HCT116 (cell line): ENCODE data around the gene ERGIC1. TPM values are rescaled to one million over a fixed set of nuclear protein-coding genes. Genes with fewer than 3 reads are reported as not detected.

Experiments used
- ATAC-seq: fragments of 200-7000 bp; cut with Tn5 transposase; 2 replicates; pipeline ENCODE4 v1.9.1; 2020; ENCODE audit warnings: mild to moderate bottlenecking, moderate library complexity
- BruUV-seq: library from RNA; stranded (reverse); fragments of 400-500 nt; replicated peaks from 2 replicates; lab custom pipeline; 2021; lab: Mats Ljungman, UMichigan
- CTCF ChIA-PET: fragments of 300-600 bp; sonication (Branson Sonifier 250); formaldehyde crosslinking; loops from one replicate; lab custom pipeline; 2021; ENCODE audit warnings: antibody characterized with exemption; lab: Charles Lee
- POLR2A ChIA-PET: fragments of 300-600, 350-600 bp; sonication (Branson Sonifier 250); formaldehyde crosslinking; loops from one replicate; lab custom pipeline; 2021; ENCODE audit warnings: antibody characterized with exemption; lab: Charles Lee
- RAD21 ChIA-PET, 2 experiments: fragments of 300-600 bp; sonication (Branson Sonifier 250); formaldehyde crosslinking; loops; one replicate each; lab custom pipeline; 2023; ENCODE audit warnings: low total read pairs in 2 of 2; ENCODE audit not compliant: uncharacterized antibody in 2 of 2, unreplicated experiment in 2 of 2, low non-redundant PET in 1 of 2; lab: Charles Lee
- DNase-seq: peaks from one replicate; pipeline ENCODE4 v3.0.0-alpha.2; 2010; ENCODE audit warnings: low read depth, low spot score
- H2AFZ ChIP-seq: fragments of 200-600 bp; shearing (Covaris generic), sonication (generic); 2 replicates; pipeline ENCODE4 v1.6.1; 2017; ENCODE audit warnings: low read depth, mixed run types, mixed read lengths, antibody characterized with exemption, low read length; ENCODE audit not compliant: poor library complexity, severe bottlenecking
- H3K27ac ChIP-seq: 2 replicates; pipeline ENCODE4 v1.5.1; 2012; ENCODE audit warnings: low read depth, low read length
- H3K27me3 ChIP-seq: fragments of 200-600 bp; sonication (generic); 2 replicates; pipeline ENCODE4 v1.6.1; 2016; ENCODE audit warnings: mixed run types, low read length, mixed read lengths; ENCODE audit not compliant: insufficient read depth
- H3K36me3 ChIP-seq, 2 experiments: fragments of 200-500 bp in 1 of 2; fragments of 200-600 bp in 1 of 2; sonication (Bioruptor generic) in 1 of 2; sonication (generic) in 1 of 2; 2 replicates each; pipeline versions ENCODE4 v1.5.1 to v1.6.1; 2014 to 2016; ENCODE audit warnings: low read length in 2 of 2, inconsistent platforms in 1 of 2, mixed read lengths in 1 of 2, mixed run types in 1 of 2; ENCODE audit not compliant: insufficient read depth in 2 of 2, control insufficient read depth in 1 of 2
- H3K4me1 ChIP-seq, 2 experiments: fragments of 200-600 bp in 1 of 2; sonication (generic) in 1 of 2; 2 replicates each; pipeline versions ENCODE4 v1.5.1 to v1.6.1; 2012 to 2017; ENCODE audit warnings: low read length in 2 of 2, inconsistent platforms in 1 of 2, mild to moderate bottlenecking in 1 of 2, mixed read lengths in 1 of 2, mixed run types in 1 of 2, moderate library complexity in 1 of 2; ENCODE audit not compliant: insufficient read depth in 2 of 2, control insufficient read depth in 1 of 2
- H3K4me2 ChIP-seq: fragments of 200-600 bp; sonication (generic); 2 replicates; pipeline ENCODE4 v1.6.1; 2017; ENCODE audit warnings: mixed run types, low read length, mixed read lengths
- H3K4me3 ChIP-seq, 2 experiments: fragments of 200-600 bp in 1 of 2; sonication (generic) in 1 of 2; replicated peaks in 1 of 2; 2 replicates each; pipeline ENCODE4 v1.5.1; 2011 to 2016; ENCODE audit warnings: low read length in 2 of 2, control low read depth in 1 of 2, low read depth in 1 of 2, mild to moderate bottlenecking in 1 of 2, mixed read lengths in 1 of 2, mixed run types in 1 of 2
- H3K79me2 ChIP-seq: fragments of 200-600 bp; sonication (generic); 2 replicates; pipeline ENCODE4 v1.6.1; 2017; ENCODE audit warnings: mild to moderate bottlenecking, mixed run types, low read length, moderate library complexity, mixed read lengths; ENCODE audit not compliant: insufficient read depth
- H3K9ac ChIP-seq: fragments of 200-600 bp; sonication (generic); 2 replicates; pipeline ENCODE4 v1.6.1; 2016; ENCODE audit warnings: low read length, mixed read lengths
- H3K9me2 ChIP-seq: fragments of 200-600 bp; sonication (generic), shearing (Covaris generic); 2 replicates; pipeline ENCODE4 v1.6.1; 2017; ENCODE audit warnings: mixed run types, mild to moderate bottlenecking, moderate library complexity; ENCODE audit not compliant: insufficient read depth
- H3K9me3 ChIP-seq, 2 experiments: fragments of 200-500 bp in 1 of 2; fragments of 200-600 bp in 1 of 2; sonication (Bioruptor generic) in 1 of 2; sonication (generic) in 1 of 2; 2 replicates each; pipeline ENCODE4 v1.6.1; 2014 to 2017; ENCODE audit warnings: low read length in 2 of 2, mixed read lengths in 2 of 2, inconsistent platforms in 1 of 2, low read depth in 1 of 2, mild to moderate bottlenecking in 1 of 2, mixed run types in 1 of 2, moderate library complexity in 1 of 2; ENCODE audit not compliant: control insufficient read depth in 1 of 2, insufficient read depth in 1 of 2
- H4K20me1 ChIP-seq: fragments of 200-600 bp; sonication (generic), shearing (Covaris generic); 2 replicates; pipeline ENCODE4 v1.6.1; 2017; ENCODE audit warnings: mixed run types, mild to moderate bottlenecking, moderate library complexity; ENCODE audit not compliant: insufficient read depth
- ATF3 ChIP-seq: IDR thresholded peaks from 2 replicates; pipeline ENCODE4 v1.6.1; 2012
- CEBPB ChIP-seq: IDR thresholded peaks from 2 replicates; pipeline ENCODE4 v1.6.1; 2012; ENCODE audit warnings: low read depth
- CTCF ChIP-seq, 3 experiments: fragments of 200-600 bp in 1 of 3; sonication (generic) in 1 of 3; IDR thresholded peaks in 2 of 3; conservative IDR thresholded peaks in 1 of 3; 2 replicates each; pipeline ENCODE4 v1.5.1; 2012 to 2017; ENCODE audit warnings: low read depth in 2 of 3, low read length in 2 of 3, antibody characterized with exemption in 1 of 3, borderline replicate concordance in 1 of 3, control low read depth in 1 of 3, mild to moderate bottlenecking in 1 of 3, mixed read lengths in 1 of 3, mixed run types in 1 of 3, moderate library complexity in 1 of 3; ENCODE audit not compliant: insufficient read depth in 1 of 3
- EGR1 ChIP-seq: IDR thresholded peaks from 2 replicates; pipeline ENCODE4 v1.6.1; 2012; ENCODE audit warnings: low read depth
- ELF1 ChIP-seq: IDR thresholded peaks from 2 replicates; pipeline ENCODE4 v1.6.1; 2012; ENCODE audit warnings: low read depth, borderline replicate concordance
- EZH2phosphoT487 ChIP-seq: fragments of 200-600 bp; IDR thresholded peaks from 2 replicates; pipeline ENCODE4 v1.6.1; 2018; ENCODE audit warnings: antibody characterized with exemption, borderline replicate concordance
- JUND ChIP-seq: IDR thresholded peaks from 2 replicates; pipeline ENCODE4 v1.6.1; 2012
- MAX ChIP-seq: IDR thresholded peaks from 2 replicates; pipeline ENCODE4 v1.6.1; 2012
- POLR2A ChIP-seq: IDR thresholded peaks from 2 replicates; pipeline ENCODE4 v1.7.0; 2011; ENCODE audit warnings: borderline replicate concordance; ENCODE audit not compliant: insufficient read depth, insufficient read length; ENCODE audit errors: extremely low read depth
- POLR2AphosphoS5 ChIP-seq: IDR thresholded peaks from 2 replicates; pipeline ENCODE4 v1.6.1; 2011; ENCODE audit warnings: mild to moderate bottlenecking, low read depth, low read length, moderate library complexity
- RAD21 ChIP-seq: IDR thresholded peaks from 2 replicates; pipeline ENCODE4 v1.6.1; 2012; ENCODE audit warnings: low read depth, mild to moderate bottlenecking
- REST ChIP-seq: IDR thresholded peaks from 2 replicates; pipeline ENCODE4 v1.6.1; 2012; ENCODE audit warnings: low read depth
- SP1 ChIP-seq: IDR thresholded peaks from 2 replicates; pipeline ENCODE4 v1.6.1; 2012; ENCODE audit warnings: low read depth
- SRF ChIP-seq: IDR thresholded peaks from 2 replicates; pipeline ENCODE4 v1.6.1; 2012; ENCODE audit warnings: low read depth
- TCF7L2 ChIP-seq: IDR thresholded peaks from 2 replicates; pipeline ENCODE4 v1.7.0; 2011; ENCODE audit warnings: borderline replicate concordance, inconsistent platforms; ENCODE audit not compliant: insufficient read depth, insufficient read length; ENCODE audit errors: extremely low read depth
- YY1 ChIP-seq: IDR thresholded peaks from 2 replicates; pipeline ENCODE4 v1.6.1; 2011; ENCODE audit warnings: low read length, low read depth, moderate library complexity, mild to moderate bottlenecking; ENCODE audit not compliant: insufficient replicate concordance; ENCODE audit errors: extremely low read depth
- ZBTB33 ChIP-seq: IDR thresholded peaks from 2 replicates; pipeline ENCODE4 v1.6.1; 2011; ENCODE audit warnings: mild to moderate bottlenecking, low read length, moderate library complexity; ENCODE audit not compliant: insufficient replicate concordance; ENCODE audit errors: extremely low read depth
- ZFX ChIP-seq: fragments of 450-650 bp; IDR thresholded peaks from 2 replicates; pipeline ENCODE4 v1.6.1; 2017
- intact Hi-C: fragments of 100-400 bp; cut with micrococcal nuclease; formaldehyde crosslinking; loops from 2 replicates; pipeline ENCODE4 v1.10.0; 2022
- total RNA-seq: library from RNA; stranded (reverse); gene quantifications from one replicate; pipeline ENCODE4 v1.2.1, GENCODE V29; 2021; ENCODE audit not compliant: unreplicated experiment

The ERGIC1 gene
- total RNA-seq, 1 experiment from 2014 or later = 73.3 TPM

GRCh38 chr5:172827841-172828240 is 6.2 kb upstream of the ERGIC1 start:
- TF ChIP-seq POLR2A = no peak
- no peak for TF ChIP-seq CTCF (IDR thresholded peaks at IDR 0.05 in 2 of 3, conservative IDR thresholded peaks at IDR 0.05 in 1 of 3; ENCODE audit: borderline replicate concordance in 1 of 3, insufficient read depth in 1 of 3, low read depth in 2 of 3, low read length in 2 of 3)
- no peak for TF ChIP-seq ATF3
- no peak for TF ChIP-seq SP1
- no peak for TF ChIP-seq JUND
- TF ChIP-seq RAD21 = no peak
- TF ChIP-seq ELF1 = no peak
- TF ChIP-seq SRF = no peak
- TF ChIP-seq YY1 = no peak
- TF ChIP-seq TCF7L2 = no peak
- TF ChIP-seq POLR2AphosphoS5 = no peak
- no peak for TF ChIP-seq CEBPB
- no peak for TF ChIP-seq ZBTB33
- TF ChIP-seq EZH2phosphoT487 = no peak
- TF ChIP-seq ZFX = no peak
- TF ChIP-seq MAX = no peak
- TF ChIP-seq REST = no peak
- no peak for TF ChIP-seq EGR1
- TF ChIP-seq, all 23 proteins: peak for 0
- H2AFZ ChIP-seq = no peak overlapping the region
- H3K9me2 ChIP-seq = no peaks in the 10 kb centered on the region
- no peak overlapping the region for H3K4me2 ChIP-seq
- RAD21 ChIA-PET = no interaction called here
- POLR2A ChIA-PET = no interaction called here
- BruUV-seq = no TSS peak
- no peaks in the 10 kb centered on the region for H4K20me1 ChIP-seq
- H3K9ac ChIP-seq = no peak overlapping the region
- H3K79me2 ChIP-seq = no peaks in the 10 kb centered on the region
- intact Hi-C loops = no loop called here
- CTCF ChIA-PET = no interaction called here
- no peak for DNase-seq
- no peak overlapping the region for H3K27ac ChIP-seq
- no peak overlapping the region for H3K4me3 ChIP-seq
- no peak for ATAC-seq
- no peaks in the 10 kb centered on the region for H3K27me3 ChIP-seq
- H3K9me3 ChIP-seq = peaks cover 0 to 14% of the 10 kb centered on the region in 2 experiments; a peak in 1 of 4 replicates
- H3K36me3 ChIP-seq = no peaks in the 10 kb centered on the region
- H3K4me1 ChIP-seq = peaks cover 0 to 6% of the 10 kb centered on the region in 2 experiments; a peak in 1 of 4 replicates
